Measurements from ENCODE around the gene SNAPC1.

SNAPC1 gene

DNA sequence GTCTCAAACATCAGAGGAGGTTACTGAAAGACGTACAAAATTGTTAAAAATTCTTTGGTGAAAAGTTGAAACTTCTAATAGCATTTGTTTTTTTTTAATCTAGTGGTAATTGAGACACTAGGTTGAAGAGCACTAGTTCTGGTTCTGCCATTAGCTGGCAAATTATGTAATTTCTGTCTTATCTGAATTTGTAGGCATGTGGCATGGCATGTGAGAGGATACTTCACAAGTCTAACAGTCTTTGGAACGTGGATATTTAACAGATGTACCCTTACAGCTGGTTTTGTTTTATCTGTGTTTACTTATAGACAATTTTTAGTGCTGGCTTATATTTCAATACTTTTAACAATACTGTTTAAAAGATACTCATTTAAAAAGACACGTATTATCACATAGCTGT is 6.0 kb downstream of the SNAPC1 start:
- H3K4me3 ChIP-seq (ENCODE audit: low read depth, low read length) = no peak overlapping the region
- no peak for DNase-seq (ENCODE audit: low read depth)
- TF ChIP-seq, protein P1, sequence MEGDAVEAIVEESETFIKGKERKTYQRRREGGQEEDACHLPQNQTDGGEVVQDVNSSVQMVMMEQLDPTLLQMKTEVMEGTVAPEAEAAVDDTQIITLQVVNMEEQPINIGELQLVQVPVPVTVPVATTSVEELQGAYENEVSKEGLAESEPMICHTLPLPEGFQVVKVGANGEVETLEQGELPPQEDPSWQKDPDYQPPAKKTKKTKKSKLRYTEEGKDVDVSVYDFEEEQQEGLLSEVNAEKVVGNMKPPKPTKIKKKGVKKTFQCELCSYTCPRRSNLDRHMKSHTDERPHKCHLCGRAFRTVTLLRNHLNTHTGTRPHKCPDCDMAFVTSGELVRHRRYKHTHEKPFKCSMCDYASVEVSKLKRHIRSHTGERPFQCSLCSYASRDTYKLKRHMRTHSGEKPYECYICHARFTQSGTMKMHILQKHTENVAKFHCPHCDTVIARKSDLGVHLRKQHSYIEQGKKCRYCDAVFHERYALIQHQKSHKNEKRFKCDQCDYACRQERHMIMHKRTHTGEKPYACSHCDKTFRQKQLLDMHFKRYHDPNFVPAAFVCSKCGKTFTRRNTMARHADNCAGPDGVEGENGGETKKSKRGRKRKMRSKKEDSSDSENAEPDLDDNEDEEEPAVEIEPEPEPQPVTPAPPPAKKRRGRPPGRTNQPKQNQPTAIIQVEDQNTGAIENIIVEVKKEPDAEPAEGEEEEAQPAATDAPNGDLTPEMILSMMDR (conservative IDR thresholded peaks at IDR 0.05; ENCODE audit: low read depth, low read length) = no peak

DNA sequence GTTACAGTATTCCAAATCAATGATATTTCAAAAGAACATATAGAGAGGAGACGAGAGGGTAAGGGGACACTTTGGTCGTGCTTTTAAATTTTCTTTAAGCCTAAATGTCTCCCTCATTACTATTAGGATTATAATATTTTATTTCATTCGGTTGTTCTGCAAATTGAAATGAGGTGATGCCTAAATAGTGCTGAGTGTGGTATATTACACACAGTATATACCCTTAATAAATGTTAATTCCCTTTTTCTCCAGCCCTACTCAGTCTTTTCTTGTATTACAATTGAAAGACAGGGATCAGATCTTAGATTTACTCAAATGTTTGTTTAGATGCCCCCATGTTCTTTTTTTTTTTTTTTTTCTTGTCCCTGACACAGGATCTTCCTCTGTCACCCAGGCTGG is 7.7 kb downstream of the SNAPC1 start:
- TF ChIP-seq, protein P1 (conservative IDR thresholded peaks at IDR 0.05; ENCODE audit: low read depth, low read length) = no peak
- no peak for DNase-seq (ENCODE audit: low read depth)
- no peak overlapping the region for H3K4me3 ChIP-seq (ENCODE audit: low read depth, low read length)

DNA sequence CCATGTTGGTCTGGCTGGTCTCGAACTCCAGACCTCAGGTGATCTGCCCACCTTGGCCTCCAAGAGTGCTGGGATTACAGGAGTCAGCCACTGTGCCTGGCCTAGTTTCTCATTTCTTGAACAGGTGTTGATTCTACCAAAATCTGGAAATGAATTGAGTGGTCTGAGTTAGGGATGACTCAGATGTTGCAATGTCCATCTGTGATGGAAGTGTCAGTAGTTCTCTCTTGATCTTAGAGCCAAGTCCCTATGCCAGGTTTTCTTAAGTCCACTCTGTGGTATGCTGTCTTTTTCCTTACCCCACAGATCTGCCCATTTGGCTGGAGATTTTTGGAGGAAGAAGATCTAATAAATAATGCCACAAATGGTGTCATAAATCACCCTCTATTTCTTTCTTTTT is 12.6 kb downstream of the SNAPC1 start:
- no peak overlapping the region for H3K4me3 ChIP-seq (ENCODE audit: low read depth, low read length)
- TF ChIP-seq, protein P1 (conservative IDR thresholded peaks at IDR 0.05; ENCODE audit: low read depth, low read length) = no peak
- no peak for DNase-seq (ENCODE audit: low read depth)

DNA sequence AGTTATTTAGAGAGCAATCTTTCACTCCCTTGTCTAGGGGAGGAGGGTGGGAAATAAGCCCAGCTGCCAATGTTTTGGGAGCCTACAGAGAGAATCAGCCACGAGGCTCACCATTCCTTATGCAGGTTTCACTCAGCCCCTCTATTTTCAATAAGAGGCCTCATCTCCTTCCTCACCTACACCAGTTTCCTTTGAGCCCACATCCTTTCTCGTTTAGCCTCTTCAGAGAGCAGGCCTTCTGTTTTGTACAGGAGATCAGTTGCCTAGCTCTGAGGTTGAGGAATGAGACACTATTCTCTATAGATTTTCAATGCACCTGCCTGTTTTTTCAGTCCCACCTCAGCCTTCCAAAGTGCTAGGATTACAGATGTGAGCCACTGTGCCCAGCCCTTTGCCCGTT is 17.9 kb downstream of the SNAPC1 start:
- DNase-seq (ENCODE audit: low read depth) = no peak

DNA sequence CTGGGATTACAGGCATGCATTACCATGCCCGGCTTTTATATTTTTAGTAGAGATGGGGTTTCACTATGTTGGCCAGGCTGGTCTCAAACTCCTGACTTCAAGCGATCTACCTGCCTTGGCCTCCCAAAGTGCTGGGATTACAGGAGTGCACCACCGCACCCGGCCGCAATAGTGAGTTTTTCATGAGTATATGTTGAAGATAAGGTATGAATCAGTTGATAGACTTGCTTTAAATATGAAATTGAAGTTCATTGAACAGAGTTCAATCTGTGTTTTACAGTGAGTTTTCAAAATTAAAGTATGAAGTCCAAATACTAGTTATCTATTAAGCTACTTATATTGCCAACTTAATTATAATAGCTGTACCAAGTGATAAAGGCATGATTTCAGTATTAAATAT is 35.1 kb downstream of the SNAPC1 start:
- no peak for DNase-seq (ENCODE audit: low read depth)
- H3K4me3 ChIP-seq (ENCODE audit: low read depth, low read length) = no peak overlapping the region
- TF ChIP-seq, protein P1 (conservative IDR thresholded peaks at IDR 0.05; ENCODE audit: low read depth, low read length) = no peak

More for the DNA sequence above, 17.9 kb downstream of the SNAPC1 start:
- no peak overlapping the region for H3K4me3 ChIP-seq (ENCODE audit: low read depth, low read length)
- TF ChIP-seq, protein P1 (conservative IDR thresholded peaks at IDR 0.05; ENCODE audit: low read depth, low read length) = no peak

DNA sequence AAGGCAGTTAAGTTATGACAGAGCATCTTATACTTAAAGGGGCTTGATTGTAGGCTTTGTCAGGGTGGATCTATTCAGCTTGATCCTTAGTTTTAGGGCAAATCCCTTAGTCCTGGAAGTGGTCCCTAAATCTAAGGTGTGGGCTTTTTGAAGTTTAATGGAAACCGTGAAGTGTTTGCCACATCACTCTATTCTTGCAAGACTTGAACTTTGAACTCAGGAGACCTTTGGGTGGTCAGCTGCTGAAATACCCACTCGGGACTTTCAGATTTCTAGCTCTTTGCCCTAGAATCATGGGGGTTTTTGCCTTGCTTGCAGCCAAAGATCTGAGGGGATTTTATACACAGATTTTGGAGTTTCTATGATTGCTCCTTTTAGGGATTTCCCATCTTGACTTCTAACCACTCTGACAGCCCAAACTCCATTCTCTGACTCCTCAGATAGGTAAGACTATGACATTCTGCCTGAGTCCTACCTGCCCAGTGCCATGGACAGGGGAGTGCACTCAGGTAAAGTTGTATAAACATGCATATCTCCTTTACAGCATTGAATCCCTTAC is 39.9 kb downstream of the SNAPC1 start:
- no peak for DNase-seq (ENCODE audit: low read depth)
- H3K4me3 ChIP-seq (ENCODE audit: low read depth, low read length) = no peak overlapping the region
- TF ChIP-seq, protein P1 (conservative IDR thresholded peaks at IDR 0.05; ENCODE audit: low read depth, low read length) = no peak

DNA sequence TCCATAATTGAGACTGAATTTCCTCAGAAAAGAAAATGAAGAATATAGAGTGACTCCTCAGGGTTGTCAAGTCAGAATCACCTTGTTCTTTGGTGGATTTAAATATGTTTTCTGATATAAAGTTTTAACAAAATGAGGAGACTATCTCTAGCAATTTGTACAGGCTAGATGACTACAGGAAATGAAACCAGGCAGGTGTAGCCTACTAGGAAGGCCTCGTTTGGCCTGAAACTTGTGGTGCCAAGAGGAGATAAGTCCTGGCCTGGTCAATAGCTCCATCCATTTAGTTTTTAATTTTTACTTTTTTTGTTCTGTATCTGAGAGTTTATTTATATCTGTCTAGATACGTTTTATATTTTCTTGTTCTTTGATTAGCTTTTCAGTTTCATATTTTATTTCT is 41.5 kb downstream of the SNAPC1 start:
- DNase-seq (ENCODE audit: low read depth) = no peak
- TF ChIP-seq, protein P1 (conservative IDR thresholded peaks at IDR 0.05; ENCODE audit: low read depth, low read length) = no peak
- no peak overlapping the region for H3K4me3 ChIP-seq (ENCODE audit: low read depth, low read length)

Measured in choroid plexus epithelial cell (primary cell).